OCI-LY3 (cell line): ENCODE measurements around the gene MZB1.

Source experiments
- CTCF ChIP-seq: fragments of 200-600, 300-600 bp; sonication (generic); IDR thresholded peaks from 2 replicates; pipeline ENCODE4 v1.5.1; 2014; ENCODE audit warnings: antibody characterized with exemption, low read length, low read depth
- EZH2phosphoT487 ChIP-seq: fragments of 200-600 bp; shearing (Covaris generic); IDR thresholded peaks from 2 replicates; pipeline ENCODE4 v1.6.1; 2018; ENCODE audit warnings: antibody characterized with exemption, mixed run types, low read depth

GRCh38 chr5:139410993-139411828 lies 21.5 kb upstream of the MZB1 start:
- TF ChIP-seq CTCF (no peak), EZH2phosphoT487 (no peak)
